ENCODE results near the gene FOXRED1. TPM values are rescaled to one million over a fixed set of nuclear protein-coding genes. Genes with fewer than 3 reads are reported as not detected.
A peak's percentile ranks its signal among the peaks of the same experiment; 100 is the strongest.

The FOXRED1 gene

DNA sequence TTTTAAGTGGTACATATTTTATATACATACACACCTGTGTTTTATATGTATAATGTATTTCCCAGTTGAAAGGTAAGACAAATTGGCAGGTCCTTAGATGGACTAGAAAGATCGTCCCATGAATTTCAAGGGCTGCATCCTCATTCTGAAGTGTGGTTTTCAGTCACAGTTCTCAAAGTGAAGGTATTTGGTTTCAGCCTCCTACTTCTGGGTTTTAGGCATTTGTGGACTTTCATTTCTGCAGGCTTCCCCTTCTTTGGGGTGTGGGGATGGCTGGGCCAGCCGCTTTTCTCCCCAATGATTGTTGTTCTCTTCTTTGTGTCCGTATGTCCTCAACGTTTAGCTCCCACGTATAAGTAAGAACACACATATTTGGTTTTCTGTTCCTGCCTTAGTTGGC lies 44.9 kb downstream of the FOXRED1 start:
- H3K36me3 ChIP-seq (ENCODE audit: insufficient read depth, low read length): peaks cover 10% of the 10 kb centered on the region
- H3K4me2 ChIP-seq (ENCODE audit: low read length): no peak overlapping the region
- H3K27me3 ChIP-seq (ENCODE audit: control insufficient read depth, insufficient read depth, low read length): no peaks in the 10 kb centered on the region
- peaks cover 22% of the 10 kb centered on the region for H3K4me1 ChIP-seq (ENCODE audit: control insufficient read depth, insufficient read depth, low read length)
- H3K4me3 ChIP-seq (ENCODE audit: low read length): no peak overlapping the region
- H3K9me3 ChIP-seq (replicated peaks; ENCODE audit: low read length): no peaks in the 10 kb centered on the region
- no peak overlapping the region for H3K9ac ChIP-seq (ENCODE audit: low read depth, low read length)

DNA sequence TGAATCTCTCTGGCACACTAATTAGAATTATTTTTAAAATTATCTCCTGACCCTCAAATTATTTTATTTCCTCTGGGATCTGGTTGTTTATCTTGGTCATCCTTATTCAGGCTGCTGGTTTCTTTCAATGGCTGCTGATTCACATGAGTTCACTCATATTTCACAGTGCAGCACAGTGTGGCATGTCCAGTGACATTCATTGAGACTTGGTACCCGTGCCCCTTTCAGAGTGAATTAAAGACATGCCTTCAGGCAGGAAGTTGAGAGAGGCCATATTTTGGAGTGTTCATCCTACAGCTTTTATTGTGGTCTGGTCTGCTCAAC lies 48.4 kb downstream of the FOXRED1 start:
- H3K9ac ChIP-seq (ENCODE audit: low read depth, low read length): peak overlapping the region; percentile 46
- H3K4me3 ChIP-seq (ENCODE audit: low read length): peak overlapping the region; percentile 37
- no peaks in the 10 kb centered on the region for H3K27me3 ChIP-seq (ENCODE audit: control insufficient read depth, insufficient read depth, low read length)
- H3K4me1 ChIP-seq (ENCODE audit: control insufficient read depth, insufficient read depth, low read length): peaks cover 27% of the 10 kb centered on the region
- H3K9me3 ChIP-seq (replicated peaks; ENCODE audit: low read length): no peaks in the 10 kb centered on the region
- peak overlapping the region; percentile 74 for H3K4me2 ChIP-seq (ENCODE audit: low read length)
- H3K36me3 ChIP-seq (ENCODE audit: insufficient read depth, low read length): peaks cover 4% of the 10 kb centered on the region

DNA sequence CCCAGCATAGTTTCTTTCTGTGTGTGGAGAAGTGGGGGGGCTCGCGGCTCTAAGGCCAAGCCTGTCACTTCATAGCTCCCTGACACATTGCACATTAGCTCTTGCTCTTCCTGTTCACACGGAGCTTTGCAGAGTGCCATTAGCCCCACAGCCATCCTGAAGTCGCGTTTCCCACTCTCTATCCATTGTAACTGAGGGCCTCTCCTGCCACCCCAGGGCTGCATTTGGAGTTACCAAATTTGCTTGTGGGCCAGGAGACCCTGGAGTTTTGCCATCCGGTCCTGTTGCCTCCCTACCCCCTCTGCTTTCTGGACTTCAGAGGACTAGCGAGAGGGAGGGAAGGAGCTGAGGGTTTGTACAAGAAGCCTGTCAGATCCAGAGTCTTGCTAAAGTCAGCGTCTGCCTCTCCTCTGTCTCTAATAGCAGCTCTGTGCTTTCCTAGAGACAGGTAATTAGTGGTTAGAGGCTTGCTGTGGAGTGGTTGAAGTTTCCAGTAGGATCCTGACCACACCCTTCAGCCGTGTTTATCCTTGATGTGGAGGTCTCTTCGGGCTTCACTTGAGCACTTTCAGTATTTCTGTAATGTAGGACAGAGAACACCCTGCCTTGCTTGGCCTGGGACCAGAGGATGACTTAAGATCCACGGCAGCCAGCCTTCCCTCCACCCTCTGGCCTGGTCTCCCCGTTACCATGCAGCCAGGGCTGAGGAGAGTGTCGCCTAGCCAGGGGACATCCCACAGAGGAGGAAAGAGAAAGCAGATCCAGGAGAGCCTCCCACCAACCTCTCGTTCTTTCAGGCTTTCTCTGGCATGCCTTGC lies 49.0 kb downstream of the FOXRED1 start:
- peaks cover 4% of the 10 kb centered on the region for H3K36me3 ChIP-seq (ENCODE audit: insufficient read depth, low read length)
- no peaks in the 10 kb centered on the region for H3K27me3 ChIP-seq (ENCODE audit: control insufficient read depth, insufficient read depth, low read length)
- peak overlapping the region; percentile 74 for H3K4me2 ChIP-seq (ENCODE audit: low read length)
- peak overlapping the region; percentile 46 for H3K9ac ChIP-seq (ENCODE audit: low read depth, low read length)
- H3K4me3 ChIP-seq (ENCODE audit: low read length): peak overlapping the region; percentile 37
- no peaks in the 10 kb centered on the region for H3K9me3 ChIP-seq (replicated peaks; ENCODE audit: low read length)
- peaks cover 27% of the 10 kb centered on the region for H3K4me1 ChIP-seq (ENCODE audit: control insufficient read depth, insufficient read depth, low read length)

DNA sequence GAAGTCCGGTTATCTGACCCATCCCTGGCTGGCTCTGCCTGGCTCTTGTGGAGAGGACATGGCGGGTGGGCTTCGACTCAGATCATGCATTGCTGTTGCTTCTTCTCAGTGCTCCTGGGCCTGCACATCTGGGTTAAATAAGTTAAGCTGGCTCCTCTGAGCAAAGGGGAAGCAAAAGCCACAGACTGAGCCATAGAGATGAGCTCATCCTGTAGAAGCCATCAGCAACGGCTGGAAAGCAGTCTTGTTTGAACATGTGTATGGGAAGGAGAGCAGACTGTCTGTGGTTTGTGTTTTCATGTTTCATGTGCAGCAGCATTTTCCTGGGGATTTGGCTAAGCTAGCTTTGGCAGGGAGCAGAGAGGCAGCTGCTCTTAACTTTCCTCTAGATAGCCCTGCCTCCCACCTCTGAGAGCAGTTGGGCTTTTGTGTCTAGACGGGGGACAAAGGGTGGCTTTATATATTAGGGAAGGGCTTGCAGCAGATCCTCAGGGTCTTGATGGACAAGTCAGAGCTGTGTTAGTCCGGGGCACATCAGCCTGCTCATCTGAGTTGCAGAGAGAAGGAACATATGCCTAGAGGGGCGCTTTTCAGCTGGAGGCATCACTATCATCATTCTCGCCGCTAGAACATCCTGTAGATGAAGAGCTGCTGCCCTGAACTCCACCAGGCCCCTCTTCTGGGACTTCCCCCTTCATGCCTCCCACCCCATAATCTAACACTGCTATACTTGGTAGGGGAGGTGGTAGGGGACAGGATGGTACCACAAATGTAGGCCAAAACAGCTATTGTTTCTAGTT lies 49.8 kb downstream of the FOXRED1 start:
- Histone ChIP-seq H3K4me3 (ENCODE audit: low read length) (peak overlapping the region; percentile 37), H3K4me2 (ENCODE audit: low read length) (peak overlapping the region; percentile 74), H3K27me3 (ENCODE audit: control insufficient read depth, insufficient read depth, low read length) (no peaks in the 10 kb centered on the region), H3K36me3 (ENCODE audit: insufficient read depth, low read length) (peaks cover 4% of the 10 kb centered on the region), H3K4me1 (ENCODE audit: control insufficient read depth, insufficient read depth, low read length) (peaks cover 27% of the 10 kb centered on the region), H3K9ac (ENCODE audit: low read depth, low read length) (peak overlapping the region; percentile 46), H3K9me3 (replicated peaks; ENCODE audit: low read length) (no peaks in the 10 kb centered on the region)

DNA sequence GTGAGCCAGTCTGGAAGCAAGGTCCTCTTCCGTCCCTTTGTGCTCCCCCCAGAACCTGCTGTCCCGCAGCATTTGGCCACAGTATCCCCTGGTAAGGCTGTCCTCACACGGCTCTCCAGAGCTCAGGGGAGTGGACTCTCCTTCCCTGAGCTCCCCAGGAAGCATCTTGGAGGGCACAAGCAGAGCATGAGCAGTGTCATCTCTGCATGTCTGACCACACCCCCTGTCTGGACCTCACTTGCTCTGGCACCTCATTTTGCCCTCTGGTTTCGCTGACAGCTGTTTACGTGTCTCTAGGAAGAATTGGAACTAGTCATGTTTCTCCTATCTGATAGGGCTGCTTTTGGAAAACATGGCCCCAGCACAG lies 50.4 kb downstream of the FOXRED1 start:
- H3K9ac ChIP-seq (ENCODE audit: low read depth, low read length): peak overlapping the region; percentile 18
- no peaks in the 10 kb centered on the region for H3K27me3 ChIP-seq (ENCODE audit: control insufficient read depth, insufficient read depth, low read length)
- peak overlapping the region; percentile 74 for H3K4me2 ChIP-seq (ENCODE audit: low read length)
- no peaks in the 10 kb centered on the region for H3K9me3 ChIP-seq (replicated peaks; ENCODE audit: low read length)
- H3K4me1 ChIP-seq (ENCODE audit: control insufficient read depth, insufficient read depth, low read length): peaks cover 27% of the 10 kb centered on the region
- no peaks in the 10 kb centered on the region for H3K36me3 ChIP-seq (ENCODE audit: insufficient read depth, low read length)
- H3K4me3 ChIP-seq (ENCODE audit: low read length): no peak overlapping the region

DNA sequence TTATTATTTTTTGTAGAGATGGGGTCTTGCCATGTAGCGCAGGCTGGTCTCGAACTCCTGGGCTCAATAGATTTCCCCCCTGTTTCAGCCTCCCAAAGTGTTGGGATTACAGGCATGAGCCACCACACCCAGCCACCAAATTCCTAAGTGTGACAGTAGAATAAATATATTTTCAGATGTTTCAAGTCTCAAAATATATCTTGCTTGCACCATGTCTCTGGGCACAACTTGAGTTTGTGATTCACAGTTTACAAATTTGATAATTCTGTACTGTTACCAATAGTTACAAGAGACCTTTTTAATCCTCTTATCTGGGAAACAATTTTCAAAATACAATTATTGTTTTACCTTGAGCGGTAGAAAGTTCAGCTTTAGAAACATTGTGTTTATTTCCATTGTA lies 54.0 kb downstream of the FOXRED1 start:
- Histone ChIP-seq H3K4me2 (ENCODE audit: low read length) (no peak overlapping the region), H3K36me3 (ENCODE audit: insufficient read depth, low read length) (no peaks in the 10 kb centered on the region), H3K4me1 (ENCODE audit: control insufficient read depth, insufficient read depth, low read length) (peaks cover 17% of the 10 kb centered on the region), H3K4me3 (ENCODE audit: low read length) (no peak overlapping the region), H3K27me3 (ENCODE audit: control insufficient read depth, insufficient read depth, low read length) (no peaks in the 10 kb centered on the region), H3K9me3 (replicated peaks; ENCODE audit: low read length) (no peaks in the 10 kb centered on the region), H3K9ac (ENCODE audit: low read depth, low read length) (no peak overlapping the region)

DNA sequence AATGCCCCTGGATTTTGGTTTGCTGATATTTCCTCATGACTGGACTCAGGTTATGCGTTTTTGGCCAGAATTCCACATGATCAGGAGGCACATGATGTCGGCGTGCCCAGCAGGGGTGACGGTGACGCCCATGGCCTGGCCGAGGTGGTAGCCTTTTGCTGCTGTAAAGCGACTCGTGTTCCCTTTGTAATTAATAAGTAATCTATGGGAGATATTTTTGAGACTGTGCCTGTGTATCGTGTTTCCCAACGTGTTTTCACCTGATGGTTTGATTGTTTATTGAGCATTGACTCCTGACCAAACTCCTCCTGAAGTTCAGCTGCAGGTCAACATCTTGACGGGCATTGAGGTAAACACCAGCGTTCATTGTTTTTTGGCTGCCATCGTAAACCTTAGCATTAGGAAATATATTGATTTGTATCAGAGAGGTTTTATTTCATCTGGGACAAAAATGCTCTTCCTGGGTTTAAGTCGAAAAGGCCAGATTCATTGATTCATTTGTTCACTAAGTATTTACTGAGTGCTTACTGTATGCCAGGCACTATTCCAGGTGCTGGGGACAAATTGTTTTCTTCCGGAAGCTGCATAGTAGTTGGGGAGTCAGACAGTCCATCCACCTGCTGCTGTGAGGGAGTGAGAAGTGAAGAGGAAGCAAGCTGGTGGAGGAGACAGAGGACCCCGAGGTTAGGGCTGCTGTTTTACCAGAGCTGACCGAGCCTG lies 58.5 kb downstream of the FOXRED1 start:
- Histone ChIP-seq H3K27me3 (ENCODE audit: control insufficient read depth, insufficient read depth, low read length) (no peaks in the 10 kb centered on the region), H3K4me3 (ENCODE audit: low read length) (no peak overlapping the region), H3K9ac (ENCODE audit: low read depth, low read length) (no peak overlapping the region), H3K36me3 (ENCODE audit: insufficient read depth, low read length) (no peaks in the 10 kb centered on the region), H3K9me3 (replicated peaks; ENCODE audit: low read length) (no peaks in the 10 kb centered on the region), H3K4me2 (ENCODE audit: low read length) (no peak overlapping the region), H3K4me1 (ENCODE audit: control insufficient read depth, insufficient read depth, low read length) (peaks cover 8% of the 10 kb centered on the region)

Small RNA genes lying within 50 kb of the gene (small RNA-seq; reads per million reads assigned to genes)
- not detected for gene RN7SL351P
